ENCODE data around the gene DYNLL2.
"Not testable (repeated sequence)": the region's sequence is repeated elsewhere in the genome, so short reads cannot be mapped to it uniquely, and the experiment has no call there.

DNA sequence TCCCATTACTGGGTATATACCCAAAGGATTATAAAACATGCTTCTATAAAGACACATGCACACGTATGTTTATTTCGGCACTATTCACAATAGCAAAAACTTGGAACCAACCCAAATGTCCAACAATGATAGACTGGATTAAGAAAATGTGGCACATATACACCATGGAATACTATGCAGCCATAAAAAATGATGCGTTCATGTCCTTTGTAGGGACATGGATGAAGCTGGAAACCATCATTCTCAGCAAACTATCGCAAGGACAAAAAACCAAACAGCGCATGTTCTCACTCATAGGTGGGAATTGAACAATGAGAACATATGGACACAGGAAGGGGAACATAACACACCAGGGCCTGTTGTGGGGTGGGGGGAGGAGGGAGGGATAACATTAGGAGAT, 49.5 kb downstream of the DYNLL2 start:
- TF ChIP-seq, protein P1, sequence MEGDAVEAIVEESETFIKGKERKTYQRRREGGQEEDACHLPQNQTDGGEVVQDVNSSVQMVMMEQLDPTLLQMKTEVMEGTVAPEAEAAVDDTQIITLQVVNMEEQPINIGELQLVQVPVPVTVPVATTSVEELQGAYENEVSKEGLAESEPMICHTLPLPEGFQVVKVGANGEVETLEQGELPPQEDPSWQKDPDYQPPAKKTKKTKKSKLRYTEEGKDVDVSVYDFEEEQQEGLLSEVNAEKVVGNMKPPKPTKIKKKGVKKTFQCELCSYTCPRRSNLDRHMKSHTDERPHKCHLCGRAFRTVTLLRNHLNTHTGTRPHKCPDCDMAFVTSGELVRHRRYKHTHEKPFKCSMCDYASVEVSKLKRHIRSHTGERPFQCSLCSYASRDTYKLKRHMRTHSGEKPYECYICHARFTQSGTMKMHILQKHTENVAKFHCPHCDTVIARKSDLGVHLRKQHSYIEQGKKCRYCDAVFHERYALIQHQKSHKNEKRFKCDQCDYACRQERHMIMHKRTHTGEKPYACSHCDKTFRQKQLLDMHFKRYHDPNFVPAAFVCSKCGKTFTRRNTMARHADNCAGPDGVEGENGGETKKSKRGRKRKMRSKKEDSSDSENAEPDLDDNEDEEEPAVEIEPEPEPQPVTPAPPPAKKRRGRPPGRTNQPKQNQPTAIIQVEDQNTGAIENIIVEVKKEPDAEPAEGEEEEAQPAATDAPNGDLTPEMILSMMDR (IDR thresholded peaks at IDR 0.05), result not testable (repeated sequence)
- TF ChIP-seq POLR2AphosphoS5 (IDR thresholded peaks at IDR 0.05), result not testable (repeated sequence)
